Vagina (tissue), 2 donors: ENCODE data around the gene ESR1. TPM values are rescaled to one million over a fixed set of nuclear protein-coding genes. Genes with fewer than 3 reads are reported as not detected.
A peak's percentile ranks its signal among the peaks of the same experiment; 100 is the strongest.
"Not testable (repeated sequence)": the region's sequence is repeated elsewhere in the genome, so short reads cannot be mapped to it uniquely, and the experiment has no call there.

ENCODE experiments used
- DNase-seq, 2 donors: peaks; one replicate each; pipeline ENCODE4 v3.0.0-alpha.2; 2017; ENCODE audit errors: extremely low spot score in 2 of 2
- H3K27ac ChIP-seq: fragments of 200-600 bp; sonication (generic); one replicate; pipeline ENCODE4 v1.5.1; 2019
- H3K27me3 ChIP-seq: fragments of 200-600 bp; sonication (generic); one replicate; pipeline ENCODE4 v1.5.1; 2019
- H3K36me3 ChIP-seq, 2 donors: fragments of 200-600 bp; sonication (generic); one replicate each; pipeline ENCODE4 v1.5.1; 2017 to 2019
- H3K4me1 ChIP-seq: fragments of 200-600 bp; sonication (generic); one replicate; pipeline ENCODE4 v1.5.1; 2019
- H3K4me3 ChIP-seq, 2 donors: fragments of 200-600 bp; sonication (generic); 1 replicate in 1 of 2; 2 replicates in 1 of 2; pipeline ENCODE4 v1.5.1; 2016 to 2019
- H3K9me3 ChIP-seq: fragments of 200-600 bp; sonication (generic); one replicate; pipeline ENCODE4 v1.5.1; 2019
- CTCF ChIP-seq, 3 experiments: fragments of 450-650 bp in 2 of 3; fragments of 200-600 bp in 1 of 3; sonication (generic) in 1 of 3; IDR thresholded peaks; one replicate each; pipeline ENCODE4 v1.5.1; 2017 to 2019; ENCODE audit warnings: antibody characterized with exemption in 3 of 3, mild to moderate bottlenecking in 2 of 3, moderate library complexity in 2 of 3
- POLR2A ChIP-seq, 2 donors: fragments of 450-650 bp; IDR thresholded peaks; one replicate each; pipeline ENCODE4 v1.6.1; 2017; ENCODE audit warnings: antibody characterized with exemption in 2 of 2, mild to moderate bottlenecking in 2 of 2, moderate library complexity in 2 of 2
- POLR2AphosphoS5 ChIP-seq, 2 donors: sonication (generic); formaldehyde crosslinking; IDR thresholded peaks; one replicate each; pipeline ENCODE4 v1.9.0; 2017; ENCODE audit warnings: antibody characterized with exemption in 2 of 2, mild to moderate bottlenecking in 2 of 2, low read depth in 1 of 2; ENCODE audit not compliant: insufficient read depth in 1 of 2
- intact Hi-C: fragments of 100-400 bp; cut with DNase I; formaldehyde crosslinking; loops from one replicate; pipeline ENCODE4 v1.15.1; 2023
- total RNA-seq: library from RNA; depleted of rRNA; stranded (reverse); fragments of >200 nt; gene quantifications from one replicate; pipeline ENCODE4 v1.2.3, GENCODE V29; 2016

Gene ESR1
- total RNA-seq, 1 donor from 2014 or later: 50.3 TPM

DNA sequence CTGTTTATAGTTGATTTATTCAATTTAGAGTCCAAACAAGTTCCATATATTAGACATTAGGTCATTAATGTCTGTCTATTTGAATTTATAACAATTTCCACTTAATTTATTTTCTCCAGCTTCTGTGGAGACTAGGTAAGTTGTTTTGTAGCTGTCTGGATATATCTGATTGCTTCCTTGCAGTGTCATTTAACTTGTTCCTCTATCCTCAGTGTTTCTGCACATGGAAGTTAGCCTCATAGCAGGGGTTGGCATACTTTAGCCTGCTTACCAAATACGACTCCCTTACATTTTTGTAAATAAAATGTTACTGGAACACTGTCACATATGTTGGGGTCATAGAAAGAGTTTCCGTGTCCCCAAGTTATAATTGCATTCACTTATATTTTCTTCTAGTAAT is 216.1 kb downstream of the ESR1 start:
- TF ChIP-seq POLR2AphosphoS5 (IDR thresholded peaks at IDR 0.05; ENCODE audit: insufficient read depth in 1 of 2, low read depth in 1 of 2): no peak
- no peak for TF ChIP-seq CTCF (IDR thresholded peaks at IDR 0.05)
- no peak for TF ChIP-seq POLR2A (IDR thresholded peaks at IDR 0.05)
- peaks cover 0 to 8% of the 10 kb centered on the region in 2 donors for H3K36me3 ChIP-seq
- H3K4me1 ChIP-seq: no peaks in the 10 kb centered on the region
- H3K27ac ChIP-seq: no peak overlapping the region
- no peak overlapping the region for H3K4me3 ChIP-seq
- H3K27me3 ChIP-seq: no peaks in the 10 kb centered on the region
- DNase-seq: no peak
- intact Hi-C loops: no loop called here
- H3K9me3 ChIP-seq: no peaks in the 10 kb centered on the region

GRCh38 chr6:152026291-152026690 is 218.8 kb downstream of the ESR1 start:
- Histone ChIP-seq H3K9me3 (no peaks in the 10 kb centered on the region), H3K27ac (peak overlapping the region; percentile 33), H3K4me3 (peak overlapping the region in 1 of 2 donors; percentile 9), H3K27me3 (no peaks in the 10 kb centered on the region), H3K36me3 (peaks cover 0 to 8% of the 10 kb centered on the region in 2 donors), H3K4me1 (no peaks in the 10 kb centered on the region)
- TF ChIP-seq POLR2AphosphoS5 (IDR thresholded peaks at IDR 0.05; ENCODE audit: insufficient read depth in 1 of 2, low read depth in 1 of 2) (no peak), CTCF (IDR thresholded peaks at IDR 0.05) (no peak), POLR2A (IDR thresholded peaks at IDR 0.05) (no peak)
- no peak for DNase-seq
- intact Hi-C loops: no loop called here

DNA sequence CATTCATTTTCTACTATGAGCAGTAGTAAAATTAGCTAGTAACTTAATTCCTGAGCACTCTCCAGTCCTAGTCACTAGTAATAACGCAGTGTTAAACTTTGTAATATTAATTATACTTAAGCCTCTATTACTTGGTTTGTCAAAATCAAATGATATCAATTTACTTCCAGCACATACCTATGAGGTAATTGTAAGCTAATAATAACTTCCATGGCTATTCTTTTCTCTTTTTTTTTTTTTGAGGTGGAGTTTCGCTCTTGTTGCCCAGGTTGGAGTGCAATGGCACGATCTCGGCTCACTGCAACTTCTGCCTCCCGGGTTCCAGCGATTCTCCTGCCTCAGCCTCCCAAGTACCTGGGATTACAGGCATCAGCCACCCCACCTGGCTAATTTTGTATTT is 219.3 kb downstream of the ESR1 start:
- DNase-seq, H3K36me3 ChIP-seq, H3K9me3 ChIP-seq, H3K27ac ChIP-seq, H3K4me3 ChIP-seq, H3K4me1 ChIP-seq, H3K27me3 ChIP-seq, intact Hi-C loops: not testable (repeated sequence)

DNA sequence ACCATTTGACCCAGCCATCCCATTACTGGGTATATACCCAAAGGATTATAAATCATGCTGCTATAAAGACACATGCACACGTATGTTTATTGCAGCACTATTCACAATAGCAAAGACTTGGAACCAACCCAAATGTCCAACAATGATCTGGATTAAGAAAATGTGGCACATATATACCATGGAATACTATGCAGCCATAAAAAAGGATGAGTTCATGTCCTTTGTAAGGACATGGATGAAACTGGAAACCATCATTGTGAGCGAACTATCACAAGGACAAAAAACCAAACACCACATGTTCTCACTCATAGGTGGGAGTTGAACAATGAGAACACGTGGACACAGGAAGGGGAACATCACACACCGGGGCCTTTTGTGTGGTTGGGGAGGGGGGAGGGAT is 226.3 kb downstream of the ESR1 start:
- H3K4me1 ChIP-seq, H3K36me3 ChIP-seq, intact Hi-C loops, H3K9me3 ChIP-seq, H3K4me3 ChIP-seq, H3K27ac ChIP-seq, DNase-seq, H3K27me3 ChIP-seq: not testable (repeated sequence)

DNA sequence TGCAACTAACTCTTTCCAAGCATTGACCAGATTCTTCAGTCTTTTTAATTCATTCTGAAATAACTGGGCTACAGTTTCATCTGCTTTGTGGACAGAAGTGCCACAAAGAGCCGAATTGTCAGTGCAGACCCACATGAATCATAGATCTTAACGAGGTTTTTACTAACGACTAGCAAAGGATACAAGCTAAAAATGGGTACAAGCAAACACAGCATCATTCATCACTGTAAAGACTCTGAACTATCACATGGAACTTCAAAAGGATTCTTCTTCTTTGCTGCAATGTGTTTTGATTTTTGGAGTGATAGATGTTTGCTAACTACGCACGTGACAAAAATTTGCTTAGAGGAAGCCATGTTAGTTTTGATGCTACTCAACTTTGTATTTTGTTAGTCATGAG is 227.1 kb downstream of the ESR1 start:
- DNase-seq: no peak
- no peak overlapping the region for H3K27ac ChIP-seq
- H3K9me3 ChIP-seq: no peaks in the 10 kb centered on the region
- H3K4me3 ChIP-seq: no peak overlapping the region
- H3K36me3 ChIP-seq: no peaks in the 10 kb centered on the region
- intact Hi-C loops: no loop called here
- H3K4me1 ChIP-seq: no peaks in the 10 kb centered on the region
- TF ChIP-seq CTCF (IDR thresholded peaks at IDR 0.05) (no peak), POLR2AphosphoS5 (IDR thresholded peaks at IDR 0.05; ENCODE audit: insufficient read depth in 1 of 2, low read depth in 1 of 2) (no peak), POLR2A (IDR thresholded peaks at IDR 0.05) (no peak)
- no peaks in the 10 kb centered on the region for H3K27me3 ChIP-seq

GRCh38 chr6:152046118-152046517 is 238.6 kb downstream of the ESR1 start:
- H3K27ac ChIP-seq: no peak overlapping the region
- no peak overlapping the region for H3K4me3 ChIP-seq
- H3K9me3 ChIP-seq: no peaks in the 10 kb centered on the region
- TF ChIP-seq POLR2A (IDR thresholded peaks at IDR 0.05) (no peak), POLR2AphosphoS5 (IDR thresholded peaks at IDR 0.05; ENCODE audit: insufficient read depth in 1 of 2, low read depth in 1 of 2) (no peak), CTCF (IDR thresholded peaks at IDR 0.05) (no peak)
- no peaks in the 10 kb centered on the region for H3K27me3 ChIP-seq
- peaks cover under 1% of the 10 kb centered on the region for H3K4me1 ChIP-seq
- intact Hi-C loops: no loop called here
- DNase-seq: no peak
- no peaks in the 10 kb centered on the region for H3K36me3 ChIP-seq
